Bronchial epithelial cell (primary cell): ENCODE data around the gene RAMACL. TPM values are rescaled to one million over a fixed set of nuclear protein-coding genes. Genes with fewer than 3 reads are reported as not detected.

Source experiments
- DNase-seq: peaks from one replicate; pipeline ENCODE4 v3.0.0-alpha.2; 2010; ENCODE audit warnings: low read depth
- FAIRE-seq: peaks from 2 replicates; lab custom pipeline; 2011; peaks lifted over from hg19 to GRCh38; lab: Jason Lieb, UNC
- H3K27me3 ChIP-seq: 2 replicates; pipeline ENCODE4 v1.5.1; 2011; ENCODE audit warnings: low read length; ENCODE audit not compliant: control insufficient read depth, insufficient read depth
- H3K36me3 ChIP-seq: 2 replicates; pipeline ENCODE4 v1.5.1; 2011; ENCODE audit warnings: low read length; ENCODE audit not compliant: control insufficient read depth, insufficient read depth
- H3K4me3 ChIP-seq: 2 replicates; pipeline ENCODE4 v1.5.1; 2011; ENCODE audit warnings: mild to moderate bottlenecking, low read depth, low read length, control low read depth
- CTCF ChIP-seq: IDR thresholded peaks from 2 replicates; pipeline ENCODE4 v1.5.1; 2011; ENCODE audit warnings: mild to moderate bottlenecking, moderate library complexity, low read length, control low read depth, inconsistent platforms; ENCODE audit not compliant: insufficient read depth, severe bottlenecking
- total RNA-seq: library from RNA; depleted of rRNA; stranded (reverse); fragments of >200 nt; gene quantifications from 2 replicates; pipeline ENCODE4 v1.2.1, GENCODE V29; 2014

RAMACL gene
- total RNA-seq, 1 donor from 2014 or later: 1.6 TPM

GRCh38 chr6:166595949-166596348, 9.5 kb upstream of the RAMACL start:
- FAIRE-seq: no peak
- Histone ChIP-seq H3K36me3 (peaks cover 1% of the 10 kb centered on the region), H3K4me3 (no peak overlapping the region), H3K27me3 (no peaks in the 10 kb centered on the region)
- TF ChIP-seq CTCF: no peak
- DNase-seq: no peak

- Histone ChIP-seq H3K4me3 (no peak overlapping the region), H3K27me3 (no peaks in the 10 kb centered on the region), H3K36me3 (peaks cover 1% of the 10 kb centered on the region)
- FAIRE-seq (no peak), DNase-seq (peak; percentile 42)
- no peak for TF ChIP-seq CTCF
Observed at GRCh38 chr6:166595061-166595780, 8.7 kb upstream of the RAMACL start.

GRCh38 chr6:166592821-166593220, 6.3 kb upstream of the RAMACL start:
- Histone ChIP-seq H3K4me3 (no peak overlapping the region), H3K27me3 (no peaks in the 10 kb centered on the region), H3K36me3 (no peaks in the 10 kb centered on the region)
- DNase-seq (peak; percentile 33), FAIRE-seq (no peak)
- no peak for TF ChIP-seq CTCF

GRCh38 chr6:166591961-166592520, 5.6 kb upstream of the RAMACL start:
- DNase-seq (no peak), FAIRE-seq (no peak)
- H3K36me3 ChIP-seq: no peaks in the 10 kb centered on the region
- no peak overlapping the region for H3K4me3 ChIP-seq
- H3K27me3 ChIP-seq: no peaks in the 10 kb centered on the region
- no peak for TF ChIP-seq CTCF

- Histone ChIP-seq H3K4me3 (no peak overlapping the region), H3K27me3 (no peaks in the 10 kb centered on the region), H3K36me3 (no peaks in the 10 kb centered on the region)
- FAIRE-seq (no peak), DNase-seq (no peak)
- no peak for TF ChIP-seq CTCF
Observed at GRCh38 chr6:166591026-166591425, 4.5 kb upstream of the RAMACL start.
